ENCODE results near the gene PLCB1.
"Not testable (repeated sequence)": the region's sequence is repeated elsewhere in the genome, so short reads cannot be mapped to it uniquely, and the experiment has no call there.

DNA sequence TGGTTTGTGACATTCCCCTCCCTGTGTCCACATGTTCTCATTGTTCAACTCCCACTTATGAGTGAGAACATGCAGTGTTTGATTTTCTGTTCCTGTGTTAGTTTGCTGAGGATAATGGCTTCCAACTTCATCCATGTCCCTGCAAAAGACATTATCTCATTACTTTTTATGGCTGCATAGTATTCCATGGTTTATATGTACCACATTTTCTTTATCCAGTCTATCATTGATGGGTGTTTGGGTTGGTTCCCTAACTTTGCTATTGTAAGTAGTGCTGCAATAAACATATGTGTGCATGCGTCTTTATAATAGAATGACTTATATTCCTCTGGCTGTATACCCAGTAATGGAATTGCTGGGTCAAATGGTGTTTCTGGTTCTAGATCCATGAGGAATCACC lies 247.1 kb downstream of the PLCB1 start:
- TF ChIP-seq, protein P1, sequence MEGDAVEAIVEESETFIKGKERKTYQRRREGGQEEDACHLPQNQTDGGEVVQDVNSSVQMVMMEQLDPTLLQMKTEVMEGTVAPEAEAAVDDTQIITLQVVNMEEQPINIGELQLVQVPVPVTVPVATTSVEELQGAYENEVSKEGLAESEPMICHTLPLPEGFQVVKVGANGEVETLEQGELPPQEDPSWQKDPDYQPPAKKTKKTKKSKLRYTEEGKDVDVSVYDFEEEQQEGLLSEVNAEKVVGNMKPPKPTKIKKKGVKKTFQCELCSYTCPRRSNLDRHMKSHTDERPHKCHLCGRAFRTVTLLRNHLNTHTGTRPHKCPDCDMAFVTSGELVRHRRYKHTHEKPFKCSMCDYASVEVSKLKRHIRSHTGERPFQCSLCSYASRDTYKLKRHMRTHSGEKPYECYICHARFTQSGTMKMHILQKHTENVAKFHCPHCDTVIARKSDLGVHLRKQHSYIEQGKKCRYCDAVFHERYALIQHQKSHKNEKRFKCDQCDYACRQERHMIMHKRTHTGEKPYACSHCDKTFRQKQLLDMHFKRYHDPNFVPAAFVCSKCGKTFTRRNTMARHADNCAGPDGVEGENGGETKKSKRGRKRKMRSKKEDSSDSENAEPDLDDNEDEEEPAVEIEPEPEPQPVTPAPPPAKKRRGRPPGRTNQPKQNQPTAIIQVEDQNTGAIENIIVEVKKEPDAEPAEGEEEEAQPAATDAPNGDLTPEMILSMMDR (optimal IDR thresholded peaks at IDR 0.05 in 1 of 3, IDR thresholded peaks at IDR 0.05 in 1 of 3, conservative IDR thresholded peaks at IDR 0.05 in 1 of 3; ENCODE audit: extremely low read depth in 1 of 3, insufficient read depth in 2 of 3, low read length in 3 of 3), result not testable (repeated sequence)
- not testable (repeated sequence) for TF ChIP-seq EZH2 (IDR thresholded peaks at IDR 0.05; ENCODE audit: low read length)

All from keratinocyte (primary cell).